Uterus (tissue), 2 donors: ENCODE results near the gene SLAMF8.

Experiments used
- POLR2A ChIP-seq, 2 donors: fragments of 450-650 bp; IDR thresholded peaks; one replicate each; pipeline ENCODE4 v1.6.1; 2016; ENCODE audit warnings: antibody characterized with exemption in 2 of 2, mild to moderate bottlenecking in 1 of 2, moderate library complexity in 1 of 2
- TF ChIP-seq, protein P1 (sequence below), 4 experiments: fragments of 200-600 bp in 2 of 4; fragments of 450-650 bp in 2 of 4; sonication (generic) in 2 of 4; IDR thresholded peaks; one replicate each; pipeline ENCODE4 v1.5.1; 2016 to 2019; ENCODE audit warnings: antibody characterized with exemption in 4 of 4, mild to moderate bottlenecking in 2 of 4, moderate library complexity in 1 of 4

DNA sequence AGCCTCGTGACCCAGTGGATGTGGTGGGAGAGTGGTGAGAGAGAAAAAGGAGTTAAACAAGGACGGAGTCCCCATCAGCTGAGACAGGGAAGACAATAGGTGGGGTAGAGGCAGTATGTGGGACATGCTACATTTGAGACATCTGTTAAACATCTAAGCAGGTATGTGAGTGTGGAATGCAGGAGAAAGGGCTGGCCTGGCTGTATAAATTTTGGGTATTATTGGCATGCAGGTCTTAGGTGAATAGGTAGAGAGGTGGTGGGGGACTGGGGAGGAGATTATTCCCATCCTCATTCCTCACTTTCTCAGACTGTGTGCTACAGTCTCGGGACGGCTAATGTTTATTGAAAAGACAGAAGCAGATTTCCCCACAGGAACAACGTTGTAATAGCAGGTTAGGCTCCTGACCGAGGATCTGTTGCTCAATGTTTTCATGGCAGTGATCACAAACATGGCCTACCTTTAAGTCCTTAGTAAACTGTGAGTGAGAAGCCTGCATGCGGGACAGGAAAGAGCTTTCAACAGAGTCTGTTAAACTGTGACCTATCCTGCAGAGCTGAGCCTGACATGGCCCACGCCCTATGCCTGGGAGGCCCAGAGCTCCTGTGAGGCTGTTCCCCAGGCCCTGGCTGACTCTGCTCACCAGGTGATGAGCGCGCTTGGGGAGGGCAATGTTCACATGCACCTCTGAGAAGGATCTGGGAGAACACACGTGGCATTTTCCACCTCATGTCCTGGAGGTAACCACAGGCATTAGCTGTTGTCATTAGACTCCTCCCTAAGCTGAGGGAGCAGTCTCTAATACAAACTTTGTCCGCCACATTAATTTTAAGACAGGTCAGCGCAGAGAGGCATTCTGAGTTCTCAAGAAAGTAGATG is 19.3 kb downstream of the SLAMF8 start:
- TF ChIP-seq, protein P1, sequence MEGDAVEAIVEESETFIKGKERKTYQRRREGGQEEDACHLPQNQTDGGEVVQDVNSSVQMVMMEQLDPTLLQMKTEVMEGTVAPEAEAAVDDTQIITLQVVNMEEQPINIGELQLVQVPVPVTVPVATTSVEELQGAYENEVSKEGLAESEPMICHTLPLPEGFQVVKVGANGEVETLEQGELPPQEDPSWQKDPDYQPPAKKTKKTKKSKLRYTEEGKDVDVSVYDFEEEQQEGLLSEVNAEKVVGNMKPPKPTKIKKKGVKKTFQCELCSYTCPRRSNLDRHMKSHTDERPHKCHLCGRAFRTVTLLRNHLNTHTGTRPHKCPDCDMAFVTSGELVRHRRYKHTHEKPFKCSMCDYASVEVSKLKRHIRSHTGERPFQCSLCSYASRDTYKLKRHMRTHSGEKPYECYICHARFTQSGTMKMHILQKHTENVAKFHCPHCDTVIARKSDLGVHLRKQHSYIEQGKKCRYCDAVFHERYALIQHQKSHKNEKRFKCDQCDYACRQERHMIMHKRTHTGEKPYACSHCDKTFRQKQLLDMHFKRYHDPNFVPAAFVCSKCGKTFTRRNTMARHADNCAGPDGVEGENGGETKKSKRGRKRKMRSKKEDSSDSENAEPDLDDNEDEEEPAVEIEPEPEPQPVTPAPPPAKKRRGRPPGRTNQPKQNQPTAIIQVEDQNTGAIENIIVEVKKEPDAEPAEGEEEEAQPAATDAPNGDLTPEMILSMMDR (IDR thresholded peaks at IDR 0.05), result no peak
- TF ChIP-seq POLR2A (IDR thresholded peaks at IDR 0.05), result no peak
